HepG2 (cell line): ENCODE data around the gene PTPRH. TPM values are rescaled to one million over a fixed set of nuclear protein-coding genes. Genes with fewer than 3 reads are reported as not detected.
A peak's percentile ranks its signal among the peaks of the same experiment; 100 is the strongest.

Experiments used
- ATAC-seq: fragments of 200-7000 bp; cut with Tn5 transposase; 3 replicates; pipeline ENCODE4 v1.9.1; 2020; ENCODE audit warnings: mild to moderate bottlenecking, moderate library complexity
- BruUV-seq: library from RNA; stranded (reverse); fragments of 400-500 nt; replicated peaks from 2 replicates; lab custom pipeline; 2021; lab: Mats Ljungman, UMichigan
- CTCF ChIA-PET: fragments of 300-600 bp; formaldehyde crosslinking; extraction: SDS; loops from one replicate; lab custom pipeline; 2021; ENCODE audit warnings: low total read pairs, inconsistent platforms, low intra/inter-chr PET ratio; lab: Yijun Ruan, JAX
- POLR2A ChIA-PET: fragments of 350-600 bp; sonication (Branson Sonifier 250); formaldehyde crosslinking; loops from one replicate; lab custom pipeline; 2020; ENCODE audit warnings: antibody characterized with exemption, inconsistent platforms; lab: Yijun Ruan, JAX
- DNase-seq: peaks from one replicate; pipeline ENCODE4 v3.0.0-alpha.2; 2015; ENCODE audit warnings: low spot score
- FAIRE-seq: peaks from 3 replicates; lab custom pipeline; 2011; peaks lifted over from hg19 to GRCh38; lab: Jason Lieb, UNC
- H2AFZ ChIP-seq: one replicate; pipeline ENCODE4 v1.6.1; 2011; ENCODE audit warnings: low read length, inconsistent platforms
- H3K27ac ChIP-seq: fragments of 300-600 bp; 3 replicates; pipeline ENCODE4 v1.8.0; 2011; ENCODE audit warnings: mixed run types, mild to moderate bottlenecking, mixed read lengths, low read length, inconsistent platforms; ENCODE audit not compliant: insufficient read depth; ENCODE audit errors: extremely low read length
- H3K27me3 ChIP-seq, 2 experiments: fragments of 200-600 bp in 1 of 2; 2 replicates in 1 of 2; 3 replicates in 1 of 2; pipeline versions ENCODE4 v1.6.0 to v1.8.0; 2011; ENCODE audit warnings: low read length in 2 of 2, mild to moderate bottlenecking in 2 of 2, moderate library complexity in 2 of 2, inconsistent platforms in 1 of 2; ENCODE audit not compliant: insufficient read depth in 2 of 2, control insufficient read depth in 1 of 2
- H3K36me3 ChIP-seq, 2 experiments: fragments of 200-600 bp in 1 of 2; replicated peaks in 1 of 2; 2 replicates in 1 of 2; 3 replicates in 1 of 2; pipeline versions ENCODE4 v1.5.1 to v1.8.0; 2011; ENCODE audit warnings: low read length in 2 of 2, inconsistent platforms in 1 of 2; ENCODE audit not compliant: insufficient read depth in 2 of 2, control insufficient read depth in 1 of 2
- H3K4me1 ChIP-seq: 2 replicates; pipeline ENCODE4 v1.5.1; 2012; ENCODE audit warnings: low read length, inconsistent platforms; ENCODE audit not compliant: insufficient read depth
- H3K4me2 ChIP-seq: 2 replicates; pipeline ENCODE4 v1.6.0; 2011; ENCODE audit warnings: low read depth, low read length, inconsistent platforms
- H3K4me3 ChIP-seq, 3 experiments: fragments of 200-600 bp in 1 of 3; sonication (generic), shearing (Covaris generic) in 1 of 3; replicated peaks in 1 of 3; 2 replicates each; pipeline ENCODE4 v1.5.1; 2011 to 2016; ENCODE audit warnings: low read length in 3 of 3, inconsistent platforms in 2 of 3, low read depth in 2 of 3, mild to moderate bottlenecking in 2 of 3, control low read depth in 1 of 3, mixed read lengths in 1 of 3; ENCODE audit not compliant: insufficient read depth in 1 of 3
- H3K79me2 ChIP-seq: one replicate; pipeline ENCODE4 v1.6.1; 2011; ENCODE audit warnings: low read length, inconsistent platforms; ENCODE audit not compliant: insufficient read depth
- H3K9ac ChIP-seq: 2 replicates; pipeline ENCODE4 v1.6.0; 2011; ENCODE audit warnings: mild to moderate bottlenecking, low read depth, low read length, inconsistent platforms; ENCODE audit not compliant: insufficient read depth
- H3K9me3 ChIP-seq: 2 replicates; pipeline ENCODE4 v1.5.1; 2012; ENCODE audit warnings: mild to moderate bottlenecking, low read length
- H4K20me1 ChIP-seq: 2 replicates; pipeline ENCODE4 v1.6.0; 2011; ENCODE audit warnings: inconsistent platforms, mild to moderate bottlenecking, low read length, moderate library complexity; ENCODE audit not compliant: insufficient read depth
- HNF4G ChIP-seq, 2 experiments: sonication (generic) in 1 of 2; formaldehyde crosslinking in 1 of 2; IDR thresholded peaks; 2 replicates each; pipeline versions ENCODE4 v1.4.0 to v1.6.1; 2011 to 2020; ENCODE audit warnings: borderline replicate concordance in 2 of 2, low read depth in 2 of 2, mild to moderate bottlenecking in 2 of 2, low read length in 1 of 2, missing genetic modification reagents in 1 of 2, moderate library complexity in 1 of 2
- WGBS: methylation state at CpG from one replicate; pipeline ENCODE4 v1.1.6; 2017; ENCODE audit warnings: low lambda C conversion rate; 5-methylcytosine and 5-hydroxymethylcytosine counted together
- in situ Hi-C: cut with HindIII; loops from 2 replicates; pipeline ENCODE4 v1.10.0; 2017; ENCODE audit warnings: low pct_unique_long_range_greater_than_20kb; ENCODE audit not compliant: extremely low pct_ligation_motif_present
- intact Hi-C: fragments of 100-400 bp; cut with micrococcal nuclease; formaldehyde crosslinking; loops from one replicate; pipeline ENCODE4 v1.10.0; 2022; ENCODE audit not compliant: unreplicated experiment
- polyA plus RNA-seq, 8 experiments: library from polyadenylated mRNA; depleted of rRNA in 3 of 8; stranded (reverse) in 7 of 8; unstranded in 1 of 8; fragments of >200 nt; fragmentation: Illumina TruSeq in 4 of 8; extraction: Trizol in 4 of 8; gene quantifications; 2 replicates each; pipeline versions ENCODE4 v1.2.1 to v1.2.3, GENCODE V29; 2011 to 2016; ENCODE audit warnings: low read depth in 4 of 8, missing spikeins in 1 of 8, mixed read lengths in 1 of 8; ENCODE audit not compliant: insufficient read depth in 1 of 8
- total RNA-seq, 5 experiments: library from RNA; depleted of rRNA; stranded (reverse); fragments of >200 nt; fragmentation: Illumina TruSeq; extraction: Trizol; gene quantifications; 2 replicates each; pipeline ENCODE4 v1.2.3, GENCODE V29; 2016; ENCODE audit warnings: low read depth in 1 of 5
- TF ChIP-seq, protein P1 (sequence below): sonication (generic); formaldehyde crosslinking; IDR thresholded peaks from 2 replicates; pipeline ENCODE4 v1.4.0; 2020; ENCODE audit warnings: missing genetic modification reagents

The PTPRH gene
- total and polyA plus RNA-seq, 2 of the 13 experiments (the other 11 are each of a cell fraction or from before 2014, with no cell fraction given) = 14.7 to 125 TPM

DNA sequence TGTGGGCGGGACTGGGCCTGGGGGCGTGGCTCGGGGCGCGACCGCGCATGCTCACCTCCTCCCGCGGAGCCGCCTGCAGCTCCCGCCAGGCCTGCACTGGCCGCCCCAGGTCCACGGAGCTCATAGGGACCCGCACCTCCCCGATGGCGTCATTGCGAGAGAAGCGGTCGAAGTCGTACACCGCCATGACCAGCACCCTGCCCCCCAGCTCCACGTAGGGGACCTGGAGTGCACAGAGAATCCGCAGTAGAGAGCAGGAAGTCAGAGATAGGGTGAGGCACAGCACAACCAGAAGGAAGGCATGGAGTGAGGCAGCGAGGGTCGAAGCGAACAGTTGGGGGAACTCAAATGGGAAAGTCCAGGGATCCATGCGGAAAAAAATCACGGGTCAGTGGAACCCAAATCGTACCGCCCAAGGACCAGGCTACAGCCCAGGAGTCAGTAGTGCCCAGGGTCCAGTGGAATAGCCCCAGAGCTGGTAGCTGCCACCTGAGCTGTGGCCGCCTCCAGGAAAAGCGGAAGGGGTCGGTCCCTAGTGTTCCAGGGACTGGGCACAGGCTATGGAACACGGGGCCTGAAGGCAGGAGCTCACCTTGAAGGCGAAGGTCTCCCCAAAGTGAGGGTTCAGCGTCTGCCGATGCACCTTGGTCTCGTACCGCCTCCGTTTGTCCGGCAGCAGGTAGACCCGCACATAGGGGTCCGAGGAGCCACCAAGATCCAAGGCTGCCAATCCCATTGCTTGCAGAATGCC is 34.0 kb downstream of the PTPRH start:
- CTCF ChIA-PET = no interaction called here
- H3K36me3 ChIP-seq = no peaks in the 10 kb centered on the region
- no peak for DNase-seq
- ATAC-seq = no peak
- WGBS = 68% methylated on average over 13 of the region's 43 CpGs
- no peak overlapping the region for H2AFZ ChIP-seq
- TF ChIP-seq HNF4G (IDR thresholded peaks at IDR 0.05; ENCODE audit: borderline replicate concordance, low read depth, low read length) (no peak), HNF4G (CRISPR knock-in tag; IDR thresholded peaks at IDR 0.05; ENCODE audit: borderline replicate concordance, low read depth) (no peak)
- TF ChIP-seq, protein P1, sequence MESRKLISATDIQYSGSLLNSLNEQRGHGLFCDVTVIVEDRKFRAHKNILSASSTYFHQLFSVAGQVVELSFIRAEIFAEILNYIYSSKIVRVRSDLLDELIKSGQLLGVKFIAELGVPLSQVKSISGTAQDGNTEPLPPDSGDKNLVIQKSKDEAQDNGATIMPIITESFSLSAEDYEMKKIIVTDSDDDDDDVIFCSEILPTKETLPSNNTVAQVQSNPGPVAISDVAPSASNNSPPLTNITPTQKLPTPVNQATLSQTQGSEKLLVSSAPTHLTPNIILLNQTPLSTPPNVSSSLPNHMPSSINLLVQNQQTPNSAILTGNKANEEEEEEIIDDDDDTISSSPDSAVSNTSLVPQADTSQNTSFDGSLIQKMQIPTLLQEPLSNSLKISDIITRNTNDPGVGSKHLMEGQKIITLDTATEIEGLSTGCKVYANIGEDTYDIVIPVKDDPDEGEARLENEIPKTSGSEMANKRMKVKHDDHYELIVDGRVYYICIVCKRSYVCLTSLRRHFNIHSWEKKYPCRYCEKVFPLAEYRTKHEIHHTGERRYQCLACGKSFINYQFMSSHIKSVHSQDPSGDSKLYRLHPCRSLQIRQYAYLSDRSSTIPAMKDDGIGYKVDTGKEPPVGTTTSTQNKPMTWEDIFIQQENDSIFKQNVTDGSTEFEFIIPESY = peak; percentile 43; the same call in 1 of the 2 replicates
- in situ Hi-C loops (no loop called here), intact Hi-C loops (no loop called here)
- no peak overlapping the region for H3K27ac ChIP-seq
- BruUV-seq = no TSS peak
- no peak for FAIRE-seq
- H4K20me1 ChIP-seq = peaks cover 6% of the 10 kb centered on the region; the same call in 1 of the 2 replicates
- H3K4me1 ChIP-seq = peaks cover 31% of the 10 kb centered on the region
- no peaks in the 10 kb centered on the region for H3K79me2 ChIP-seq
- H3K9ac ChIP-seq = no peak overlapping the region
- POLR2A ChIA-PET = interaction anchor here (1.1 kb wide), 1 partner anchor 32 kb away, joined by 3 read pairs; no protein-coding TSS in a partner anchor
- H3K4me2 ChIP-seq = no peak overlapping the region
- H3K9me3 ChIP-seq = no peaks in the 10 kb centered on the region
- H3K27me3 ChIP-seq = peaks cover 3 to 48% of the 10 kb centered on the region in 2 experiments
- H3K4me3 ChIP-seq = no peak overlapping the region
